Activated CD4-positive, CD25-positive, alpha-beta regulatory T cell treated with anti-CD3 and anti-CD28 coated beads, Interleukin-2, amount 50 U/mL, for 16 hours (primary cell): ENCODE measurements around the gene PLK1.
"Not testable (repeated sequence)": the region's sequence is repeated elsewhere in the genome, so short reads cannot be mapped to it uniquely, and the experiment has no call there.

Source experiments
- DNase-seq: peaks from one replicate; pipeline ENCODE4 v3.0.0-alpha.2; 2020; ENCODE audit warnings: low read depth, low spot score

The PLK1 gene

DNA sequence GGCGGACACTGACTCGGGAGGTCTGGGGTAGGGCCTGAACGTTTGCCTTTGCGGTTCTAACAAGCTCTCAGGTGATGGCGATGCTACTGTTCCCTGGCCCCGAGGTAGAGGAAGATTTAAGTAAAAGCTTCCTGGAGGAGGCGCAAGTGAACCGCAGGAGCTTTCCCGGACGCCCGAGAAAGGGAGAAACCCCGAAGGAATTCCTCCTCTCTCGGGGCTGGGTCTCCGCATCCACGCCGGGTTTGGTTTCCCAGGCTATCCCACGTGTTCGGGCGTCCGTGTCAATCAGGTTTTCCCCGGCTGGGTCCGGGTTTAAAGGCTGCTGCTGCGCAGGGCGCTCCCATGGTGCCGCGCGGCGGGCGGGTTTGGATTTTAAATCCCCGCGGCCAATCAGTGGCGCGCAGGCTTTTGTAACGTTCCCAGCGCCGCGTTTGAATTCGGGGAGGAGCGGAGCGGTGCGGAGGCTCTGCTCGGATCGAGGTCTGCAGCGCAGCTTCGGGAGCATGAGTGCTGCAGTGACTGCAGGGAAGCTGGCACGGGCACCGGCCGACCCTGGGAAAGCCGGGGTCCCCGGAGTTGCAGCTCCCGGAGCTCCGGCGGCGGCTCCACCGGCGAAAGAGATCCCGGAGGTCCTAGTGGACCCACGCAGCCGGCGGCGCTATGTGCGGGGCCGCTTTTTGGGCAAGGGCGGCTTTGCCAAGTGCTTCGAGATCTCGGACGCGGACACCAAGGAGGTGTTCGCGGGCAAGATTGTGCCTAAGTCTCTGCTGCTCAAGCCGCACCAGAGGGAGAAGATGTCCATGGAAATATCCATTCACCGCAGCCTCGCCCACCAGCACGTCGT lies at the start of gene PLK1:
TSS of gene PLK1 (plus strand) at position 460 of the 844 bp plus-strand sequence. CDS start at position 504, 44 bp downstream.
- DNase-seq: peak; percentile 56

DNA sequence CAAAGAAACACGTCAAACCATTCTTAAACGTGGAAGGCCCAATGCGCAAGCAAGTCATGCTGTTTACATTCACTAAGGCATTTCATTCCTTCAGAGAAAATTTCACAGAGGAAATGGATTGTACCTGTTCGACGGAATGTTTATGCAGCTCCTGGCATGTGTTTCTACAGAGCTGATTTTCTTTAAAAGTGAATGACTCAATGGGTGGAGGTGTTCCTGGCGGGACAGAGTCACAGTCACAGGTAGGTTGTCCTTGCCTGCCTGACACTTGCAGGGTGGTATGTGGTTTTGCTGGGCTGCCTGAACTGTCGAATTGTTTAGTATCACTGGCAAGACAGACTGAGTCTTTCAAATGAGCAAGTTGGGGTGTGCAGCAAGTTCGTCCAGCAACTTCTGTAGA lies 49.2 kb upstream of the PLK1 start:
- DNase-seq: no peak

DNA sequence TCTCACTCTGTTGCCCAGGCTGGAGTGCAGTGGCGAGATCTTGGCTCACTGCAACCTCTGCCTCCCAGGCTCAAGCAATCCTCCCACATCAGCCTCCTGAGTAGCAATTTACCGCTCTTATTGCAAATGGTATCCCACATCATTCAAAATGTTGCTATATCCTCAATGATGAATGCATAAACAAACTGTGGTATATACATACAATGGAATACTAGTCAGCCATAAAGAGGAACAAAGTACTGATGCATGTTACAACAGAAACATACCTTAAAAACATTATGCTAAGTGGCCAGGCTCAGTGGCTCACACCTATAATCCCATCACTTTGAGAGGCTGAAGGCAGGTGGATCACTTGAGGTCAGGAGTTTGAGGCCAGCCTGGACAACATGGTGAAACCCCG lies 46.8 kb upstream of the PLK1 start:
- not testable (repeated sequence) for DNase-seq

DNA sequence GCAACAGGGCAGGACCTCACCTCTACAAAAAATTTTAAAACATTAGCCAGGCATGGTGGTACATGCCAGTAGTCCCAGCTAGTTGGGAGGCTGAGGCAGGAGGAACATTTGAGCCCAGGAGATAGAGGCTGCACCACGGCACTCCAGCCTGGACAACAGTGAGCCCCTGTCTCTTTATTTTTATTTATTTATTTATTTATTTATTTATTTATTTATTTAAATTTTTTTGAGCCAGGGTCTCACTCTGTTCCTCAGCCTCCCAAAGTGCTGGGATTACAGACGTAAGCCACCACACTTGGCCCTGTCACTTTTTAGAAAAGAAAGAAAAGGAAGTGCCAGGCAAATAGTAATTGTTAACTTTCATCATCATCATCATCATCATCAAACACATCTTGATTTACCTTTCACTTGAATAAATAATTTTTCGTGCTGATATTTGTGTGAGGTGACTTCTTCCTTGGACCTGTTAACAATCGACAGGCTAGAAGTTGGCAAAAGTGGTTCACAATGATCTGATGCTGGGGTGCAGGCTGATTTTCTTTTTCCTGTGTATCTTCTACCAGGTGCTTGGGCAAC lies 44.1 kb upstream of the PLK1 start:
- DNase-seq: no peak

DNA sequence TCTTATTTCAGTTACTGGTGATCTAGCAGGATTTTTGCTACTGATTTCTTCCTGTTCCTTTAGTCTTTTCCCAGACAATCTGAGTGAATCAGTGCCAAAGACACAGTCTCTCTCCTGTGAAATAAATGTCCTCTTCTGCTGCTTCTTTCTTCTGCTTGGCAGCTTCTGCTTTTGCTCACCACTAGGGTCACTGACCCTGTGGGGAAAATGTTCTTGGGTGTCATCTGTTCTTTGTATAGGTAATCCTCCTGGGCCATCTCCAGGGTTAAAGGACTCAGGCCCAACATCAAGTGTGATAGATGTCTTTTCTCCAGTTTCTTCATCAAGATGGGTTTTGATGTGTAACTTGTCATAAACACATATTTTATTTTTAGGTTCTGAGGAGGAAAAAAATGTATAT lies 42.7 kb upstream of the PLK1 start:
- DNase-seq: no peak

DNA sequence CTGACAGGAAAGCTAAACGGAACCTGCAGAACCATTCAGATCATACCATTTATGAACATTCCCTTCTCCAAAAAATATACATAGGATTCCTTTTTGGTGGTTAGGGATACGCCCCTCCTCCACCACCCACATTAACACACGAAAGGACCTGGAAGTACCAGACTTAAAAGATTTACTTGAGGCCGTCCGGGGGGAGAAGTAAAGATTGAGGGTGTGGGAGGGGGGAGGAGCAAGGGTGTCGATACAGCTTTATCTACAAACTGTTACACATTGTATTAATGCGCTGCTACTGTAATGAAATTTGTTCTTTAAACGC lies 38.1 kb upstream of the PLK1 start:
- DNase-seq: no peak

DNA sequence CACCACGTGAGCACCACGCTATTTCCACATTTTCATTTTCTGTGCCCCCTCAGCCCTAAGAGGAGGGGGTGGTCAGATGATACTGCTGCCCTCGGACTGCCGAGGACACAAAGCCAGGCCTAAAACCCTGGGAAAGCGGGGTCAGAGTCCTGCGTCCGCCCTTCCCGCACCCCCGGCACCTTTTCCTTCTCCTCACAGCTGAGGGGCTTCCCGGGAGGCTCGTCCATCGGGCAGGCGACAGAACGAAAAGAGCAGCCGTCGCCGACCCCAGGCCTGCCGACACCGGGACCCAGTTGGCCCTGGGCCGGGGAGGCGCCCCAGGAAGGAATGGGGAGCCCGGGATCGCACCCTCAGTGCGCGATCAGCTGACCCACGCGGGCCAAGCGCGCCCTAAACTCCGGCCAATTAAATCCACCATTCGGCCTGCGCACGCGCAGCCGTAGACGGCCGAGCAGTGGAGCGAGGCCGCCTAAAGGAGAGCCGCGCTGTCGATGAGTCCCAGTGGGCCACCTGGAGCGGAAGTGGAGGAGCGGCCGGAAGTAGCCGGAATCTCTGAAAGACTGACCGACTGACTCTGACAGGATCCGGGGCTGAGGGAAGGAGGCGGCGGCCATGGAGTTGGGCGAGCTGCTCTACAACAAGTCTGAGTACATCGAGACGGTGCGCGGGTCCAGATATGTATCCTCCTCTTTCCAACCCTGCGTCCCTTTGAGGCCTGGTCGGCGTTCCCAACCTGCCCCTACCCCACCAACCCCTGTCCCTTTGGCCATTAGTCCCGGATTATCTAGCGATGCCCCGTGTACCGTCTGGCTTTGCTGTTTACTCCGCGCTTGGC lies 37.5 kb upstream of the PLK1 start, which contains the start of the genes DCTN5 and PALB2:
TSS of gene DCTN5 (plus strand) at position 536 of the 835 bp plus-strand sequence. CDS start at position 613, 77 bp downstream.
TSS of gene PALB2 (minus strand) at position 380 of the 835 bp plus-strand sequence. CDS start at position 227, 153 bp downstream.
- peak; percentile 72 for DNase-seq

DNA sequence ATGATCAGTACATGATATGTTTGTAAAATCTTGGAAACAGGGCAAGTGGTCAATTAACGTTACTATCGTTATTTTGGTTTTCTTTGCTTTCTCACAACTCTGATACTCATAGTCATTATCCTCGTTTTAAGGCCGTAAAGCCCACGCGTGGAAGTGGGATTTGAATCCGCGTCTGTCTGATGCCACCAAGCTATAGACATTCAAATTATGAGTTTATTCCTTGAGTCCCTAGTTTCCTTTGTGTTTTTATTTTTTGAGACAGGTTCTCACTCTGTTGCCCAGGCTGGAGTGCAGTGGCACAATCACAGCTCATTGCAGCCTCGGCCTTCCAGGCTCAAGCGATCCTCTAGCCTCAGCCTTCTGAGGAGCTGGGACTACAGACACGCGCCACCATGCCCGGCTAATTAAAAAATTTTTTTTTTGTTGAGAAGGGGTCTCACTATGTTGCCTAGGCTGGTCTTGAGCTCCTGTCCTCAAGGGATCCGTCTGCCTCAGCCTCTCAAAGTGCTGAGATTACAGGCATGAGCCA lies 36.4 kb upstream of the PLK1 start:
- no peak for DNase-seq

DNA sequence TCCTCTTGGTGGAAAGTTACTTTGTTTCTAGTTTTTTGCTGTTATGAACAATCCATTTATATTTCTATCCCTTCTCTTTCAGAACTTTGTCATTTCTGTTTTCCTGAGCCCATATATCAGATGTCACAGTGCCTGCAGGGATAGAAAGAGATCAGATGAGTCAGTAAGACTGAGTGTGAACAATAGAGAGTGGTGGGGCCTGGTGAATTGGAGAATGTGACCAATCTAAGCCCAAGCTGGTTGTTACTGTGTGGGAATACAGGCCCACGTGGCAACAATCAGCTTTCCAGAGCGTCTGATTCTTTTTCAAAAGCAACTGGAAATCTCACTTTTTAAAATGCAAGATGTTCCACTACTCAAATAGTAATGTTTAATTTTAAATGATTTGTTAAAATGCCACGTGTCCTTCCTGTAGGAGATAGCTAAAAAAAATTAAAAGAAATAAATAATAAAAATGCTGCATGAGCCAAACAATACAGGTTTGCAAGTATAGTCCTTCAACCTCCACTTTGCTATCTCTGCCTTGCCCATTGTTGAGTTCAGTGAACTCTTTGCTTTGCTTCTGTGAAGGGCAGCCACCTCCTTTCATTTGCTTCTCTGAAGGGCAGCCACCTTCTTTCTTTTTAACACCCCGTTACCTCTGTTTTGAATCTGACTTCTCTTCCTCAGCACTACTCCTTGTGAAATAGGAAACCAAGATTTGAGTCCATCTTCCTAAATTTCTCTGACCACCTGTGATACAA lies 27.8 kb upstream of the PLK1 start:
- no peak for DNase-seq

DNA sequence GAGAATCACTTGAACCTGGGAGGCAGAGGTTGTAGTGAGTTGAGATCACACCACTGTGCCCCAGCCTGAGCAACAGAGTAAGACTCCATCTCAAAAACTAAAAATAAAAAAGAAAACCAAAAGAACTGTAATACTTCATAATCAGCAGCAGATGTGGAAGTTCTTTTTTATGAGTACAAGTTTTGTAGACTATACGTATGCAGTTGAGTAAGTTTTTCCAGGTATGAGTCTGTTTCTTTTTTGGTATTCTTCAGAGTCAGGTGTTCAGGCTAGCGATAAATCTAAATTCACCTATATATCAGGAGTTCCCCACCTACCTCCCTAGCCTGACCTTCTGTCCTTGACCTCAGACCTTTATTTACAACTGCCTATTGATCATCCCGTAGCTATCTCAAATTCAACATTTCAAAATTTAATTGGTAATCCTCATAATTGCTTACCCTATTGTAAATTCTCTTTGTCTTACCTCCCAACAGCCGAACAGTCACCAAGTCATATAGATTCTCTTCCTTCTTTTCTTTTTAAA lies 26.7 kb upstream of the PLK1 start:
- no peak for DNase-seq

DNA sequence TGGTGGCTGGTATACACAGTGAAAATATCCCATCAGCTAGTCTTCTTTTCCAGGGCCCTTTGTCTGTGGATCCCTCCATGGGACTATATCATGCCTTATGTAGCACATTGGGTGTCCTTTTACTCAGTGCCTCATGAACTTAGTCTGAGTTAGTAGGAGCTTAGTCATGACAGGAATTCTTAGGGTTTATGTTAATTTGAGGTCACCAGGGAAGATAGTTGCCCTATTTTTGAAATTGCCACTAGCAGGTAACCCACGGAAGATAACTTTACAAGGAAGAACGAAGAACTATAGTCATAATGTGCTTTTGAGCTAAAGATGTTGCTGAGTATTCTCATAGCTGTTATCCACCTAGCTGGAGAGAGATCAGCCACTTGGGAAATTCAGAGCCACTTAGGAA lies 14.8 kb upstream of the PLK1 start:
- DNase-seq: no peak

DNA sequence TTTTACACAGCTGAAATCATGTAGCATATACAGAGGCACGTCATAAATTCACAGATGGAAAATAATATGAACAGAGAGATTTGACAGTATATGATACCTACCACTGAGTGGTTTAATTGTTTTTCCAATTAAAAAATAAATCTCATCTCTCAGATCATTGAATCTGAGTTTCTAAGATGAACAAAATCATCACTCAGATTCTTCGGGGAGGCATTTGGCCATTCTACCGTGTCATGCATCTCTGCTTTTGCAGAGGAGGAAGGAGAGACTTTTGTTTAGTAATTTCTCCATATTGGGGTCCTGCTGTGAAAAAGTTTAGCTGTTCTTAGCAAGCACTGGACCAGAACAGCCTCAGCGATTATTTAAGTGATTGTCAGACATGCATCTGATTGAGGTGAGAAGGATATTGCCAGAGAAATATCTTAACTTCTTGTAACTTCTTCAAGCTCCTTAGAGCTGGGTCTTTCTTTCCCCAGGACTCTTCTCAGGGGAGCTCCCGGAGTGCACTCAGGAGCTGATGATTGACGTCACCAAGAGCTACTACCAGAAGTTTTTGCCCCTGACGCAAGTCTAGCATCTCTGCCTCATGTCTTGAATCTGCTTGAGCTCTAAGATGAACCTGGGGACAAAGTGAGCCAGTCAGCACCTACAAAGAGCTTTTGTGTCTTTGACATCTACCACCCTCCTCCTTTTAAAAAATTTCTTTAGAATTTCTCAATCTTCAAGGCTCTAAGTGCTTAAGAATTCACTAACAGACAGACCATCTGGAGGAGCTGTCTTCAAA lies 11.9 kb upstream of the PLK1 start:
- no peak for DNase-seq

DNA sequence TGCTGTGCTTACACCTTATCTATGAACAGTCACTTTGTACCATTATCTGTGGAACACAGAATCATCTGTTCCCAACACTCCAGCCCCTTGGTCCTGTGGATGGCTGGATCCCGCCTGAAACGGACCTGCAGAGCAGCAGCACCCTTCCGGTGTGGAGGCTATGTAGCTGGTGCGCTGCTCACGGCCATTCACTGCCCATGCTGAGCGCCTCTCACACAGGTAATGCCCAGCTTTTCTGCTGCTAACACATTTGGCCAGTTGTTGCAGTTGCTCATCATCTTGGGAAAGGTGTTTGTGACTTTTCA lies 11.4 kb upstream of the PLK1 start:
- DNase-seq: no peak

DNA sequence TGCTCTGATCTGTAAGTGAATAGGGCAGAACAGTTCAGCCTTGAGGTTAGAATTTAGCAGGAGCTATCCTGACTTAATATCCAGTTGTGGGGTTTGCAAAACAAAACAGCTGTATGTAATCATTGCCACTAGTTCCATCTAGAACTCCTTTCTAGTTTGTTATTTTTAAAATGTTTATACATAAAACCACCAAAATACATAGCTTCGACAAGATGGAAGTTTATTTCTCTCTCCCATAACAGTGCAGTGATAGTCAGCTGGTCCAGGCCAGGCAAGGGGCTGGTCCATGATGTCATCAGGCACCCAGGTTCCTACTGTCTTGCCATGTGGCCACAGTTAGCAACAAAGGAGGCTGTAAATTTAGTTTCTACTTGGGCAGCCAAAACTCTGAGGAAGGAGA lies 10.5 kb upstream of the PLK1 start:
- no peak for DNase-seq

DNA sequence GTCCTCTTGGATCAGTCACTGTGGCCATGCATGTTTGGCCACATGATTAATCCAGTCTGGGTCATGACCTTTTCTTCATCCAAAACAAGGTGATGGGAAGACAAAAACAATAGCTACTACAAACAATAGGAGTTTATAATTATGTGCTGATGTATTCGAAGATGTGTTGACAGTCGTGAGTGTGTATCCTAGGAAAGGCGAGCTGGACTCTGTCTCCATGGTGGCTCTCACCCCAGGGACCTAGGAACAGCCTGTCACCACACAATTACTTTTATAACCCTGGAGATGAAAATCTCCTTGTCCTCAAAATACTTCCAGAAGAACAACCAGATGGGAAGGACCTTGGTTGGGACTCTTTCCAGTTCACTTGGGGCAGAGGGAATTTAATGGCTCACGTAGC lies 9.8 kb upstream of the PLK1 start:
- no peak for DNase-seq

DNA sequence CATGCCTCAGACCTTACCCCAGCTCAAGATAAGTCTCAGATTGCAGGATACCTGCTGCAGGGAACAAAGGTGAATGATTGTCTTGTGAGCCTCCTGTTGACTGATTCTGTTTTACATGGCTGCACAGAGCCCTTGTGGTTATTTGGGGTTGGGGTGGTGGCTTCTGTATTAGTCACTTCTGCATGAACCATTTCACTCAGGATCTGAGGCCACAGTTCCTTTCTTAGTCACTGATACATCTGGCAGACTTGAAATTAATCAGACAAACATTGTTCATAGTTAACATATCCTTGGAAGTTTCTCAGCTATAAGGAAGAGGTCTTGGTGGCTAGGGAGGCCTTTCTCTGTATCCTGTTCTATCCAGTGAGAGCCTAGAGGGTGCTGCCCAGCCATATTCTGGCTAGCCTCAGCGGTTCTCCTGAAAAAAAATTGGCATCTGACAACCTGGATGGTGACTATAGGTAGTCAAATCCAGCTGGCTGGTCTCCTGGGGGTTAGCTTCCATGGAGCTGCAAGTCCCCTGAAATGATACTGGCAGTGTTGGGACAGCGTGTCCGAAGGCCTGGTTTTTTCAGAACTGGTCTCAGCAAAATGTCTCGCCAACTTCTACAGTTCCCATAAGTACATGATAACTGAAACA lies 8.4 kb upstream of the PLK1 start:
- no peak for DNase-seq

DNA sequence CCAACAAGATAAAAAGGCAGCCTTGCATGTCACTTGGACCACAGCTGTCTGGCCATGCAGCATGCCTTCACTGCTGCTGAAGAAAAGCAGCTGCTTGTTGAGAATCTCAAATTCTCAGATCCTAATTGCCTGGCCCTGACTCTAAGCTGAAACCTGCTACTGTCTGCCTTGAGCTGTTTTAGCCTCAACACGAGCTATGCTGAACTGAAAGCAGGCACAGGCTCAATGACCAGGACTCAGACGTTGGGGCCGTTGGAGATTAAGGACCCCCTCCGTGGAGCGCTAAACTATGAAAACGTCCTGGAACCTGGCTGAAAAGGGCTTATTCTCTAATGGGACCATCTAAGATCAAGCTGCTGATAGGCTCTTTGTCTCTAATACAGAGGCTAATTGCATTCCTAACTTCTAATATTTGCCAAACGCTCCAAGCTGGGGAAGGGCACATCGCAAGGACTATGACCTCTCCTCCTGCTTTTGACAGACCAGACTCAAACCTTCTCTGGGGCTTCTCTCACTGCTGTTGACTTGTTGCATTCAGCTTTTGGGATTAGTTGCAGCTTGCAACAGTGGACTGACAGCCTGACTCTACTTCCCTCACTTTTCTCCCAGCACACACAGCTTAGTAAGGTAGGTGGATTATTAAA lies 4.6 kb upstream of the PLK1 start:
- DNase-seq: no peak

DNA sequence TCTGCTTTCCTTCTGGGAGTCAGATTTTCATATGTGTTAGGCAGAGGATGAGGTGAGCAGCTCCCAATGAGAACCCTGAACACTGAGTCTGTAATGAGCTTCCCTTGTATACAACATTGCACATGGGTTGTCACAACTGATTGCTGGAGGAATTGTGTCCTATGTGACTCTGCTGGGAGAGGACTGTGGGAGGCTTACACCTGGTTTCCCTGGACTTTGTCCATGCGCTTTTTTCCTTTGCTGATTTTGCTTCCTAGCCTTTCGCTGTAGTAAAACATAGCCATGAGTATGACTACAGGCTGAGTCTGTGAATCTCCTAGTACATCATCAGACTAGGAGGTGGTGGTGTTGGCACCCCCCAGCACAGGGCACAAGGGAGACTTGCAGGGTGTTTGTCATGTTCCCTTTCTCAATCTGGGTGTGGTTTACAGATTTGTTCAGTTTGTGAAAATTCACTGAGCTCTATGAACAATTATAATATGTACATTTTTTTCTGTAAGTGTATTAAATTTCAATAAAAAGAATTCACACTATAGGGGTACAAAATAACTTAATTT lies 1.7 kb upstream of the PLK1 start:
- no peak for DNase-seq

DNA sequence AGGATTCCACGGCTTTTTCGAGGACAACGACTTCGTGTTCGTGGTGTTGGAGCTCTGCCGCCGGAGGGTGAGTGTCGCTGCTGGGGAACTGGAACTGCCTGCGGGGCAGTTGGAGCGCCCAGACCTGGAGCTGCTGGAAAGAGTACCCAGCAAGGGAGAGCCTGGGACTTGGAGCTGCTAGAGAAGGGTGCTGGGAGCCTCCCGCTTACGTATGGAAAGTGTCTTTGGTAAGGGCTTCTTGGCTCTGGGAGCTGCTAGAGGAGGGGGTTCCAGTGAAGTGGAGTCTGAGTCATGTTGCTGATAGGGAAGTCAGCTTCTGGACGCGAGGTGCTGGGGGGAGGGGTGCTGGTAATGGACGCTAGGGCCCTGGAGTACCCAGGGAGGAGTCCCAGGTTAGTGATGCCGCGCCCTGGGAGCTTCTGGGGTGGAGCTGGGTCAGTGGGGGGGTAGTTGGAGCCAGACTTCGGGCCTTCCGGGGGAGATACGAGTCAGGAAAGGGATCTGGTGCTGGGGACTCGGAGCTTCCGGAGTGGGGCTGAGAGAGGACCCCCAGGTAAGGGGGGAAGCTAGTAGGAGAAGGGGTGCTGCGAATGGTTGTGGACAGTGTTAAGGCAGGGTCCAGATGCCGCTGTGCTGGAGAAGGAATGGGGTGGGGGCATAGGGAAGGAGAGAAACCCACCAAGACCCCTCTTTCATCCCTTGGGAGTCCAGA lies 741 bp downstream of the PLK1 start:
- no peak for DNase-seq
